Measurements from ENCODE around the gene TNFSF11.

TNFSF11 gene

DNA sequence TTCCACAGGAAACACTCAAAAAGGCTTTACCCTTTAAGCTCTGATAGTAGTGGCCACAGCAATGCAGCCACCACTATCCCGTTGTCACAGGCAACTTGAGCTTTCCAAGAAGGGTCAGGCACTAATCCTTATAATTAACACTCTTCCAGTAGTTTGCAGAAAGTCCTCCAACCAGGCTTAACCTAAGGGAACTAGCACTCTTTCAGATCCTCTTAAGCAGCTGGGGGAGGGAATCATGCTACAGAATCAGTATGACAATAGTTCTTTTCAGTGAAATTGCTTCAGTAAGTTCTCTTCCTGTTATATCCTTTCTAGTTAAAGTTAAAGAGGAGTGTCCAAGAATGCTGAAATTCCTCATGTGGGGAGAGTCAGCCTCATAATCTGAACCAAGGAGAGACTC is 82.2 kb downstream of the TNFSF11 start:
- DNase-seq = no peak

DNA sequence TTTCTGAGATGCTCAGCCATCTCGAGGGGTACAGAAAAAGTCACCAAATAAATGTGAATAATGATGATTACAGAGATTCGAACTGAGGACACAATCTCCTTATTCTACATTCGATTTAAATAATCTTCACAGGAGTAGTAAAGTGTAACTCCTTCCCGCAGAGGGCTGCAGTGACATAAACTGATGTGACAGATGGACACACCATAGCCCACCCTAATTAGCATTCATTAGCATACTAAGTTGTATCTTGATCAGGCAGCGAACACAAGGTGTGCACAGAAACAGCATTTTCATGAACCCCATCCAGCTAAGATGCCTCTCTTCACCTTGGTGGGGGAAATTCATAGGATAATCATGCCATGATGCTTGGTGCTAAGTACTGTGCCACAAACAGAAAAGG is 83.0 kb downstream of the TNFSF11 start:
- no peak for DNase-seq
